Parathyroid adenoma (tissue), 2 donors: ENCODE results near the gene PRND.

Experiments used
- H2AFZ ChIP-seq: fragments of 300-600 bp; sonication (generic); one replicate; pipeline ENCODE4 v1.7.0; 2017; ENCODE audit warnings: antibody characterized with exemption, mild to moderate bottlenecking
- H3K27ac ChIP-seq: fragments of 300-600 bp; sonication (generic); one replicate; pipeline ENCODE4 v1.7.0; 2017
- H3K27me3 ChIP-seq: fragments of 300-600 bp; sonication (generic); one replicate; pipeline ENCODE4 v1.7.0; 2017; ENCODE audit warnings: low read length; ENCODE audit not compliant: control insufficient read depth, insufficient read depth
- H3K36me3 ChIP-seq: fragments of 300-600 bp; sonication (generic); one replicate; pipeline ENCODE4 v1.7.0; 2017; ENCODE audit warnings: low read length; ENCODE audit not compliant: control insufficient read depth, insufficient read depth
- H3K4me1 ChIP-seq: fragments of 300-600 bp; sonication (generic); one replicate; pipeline ENCODE4 v1.7.0; 2017; ENCODE audit warnings: control low read depth
- H3K4me2 ChIP-seq: fragments of 300-600 bp; sonication (generic); one replicate; pipeline ENCODE4 v1.7.0; 2017; ENCODE audit warnings: low read length
- H3K4me3 ChIP-seq: fragments of 300-600 bp; sonication (generic); one replicate; pipeline ENCODE4 v1.7.0; 2017; ENCODE audit warnings: low read depth, low read length
- H3K79me2 ChIP-seq: fragments of 300-600 bp; sonication (generic); one replicate; pipeline ENCODE4 v1.7.0; 2017; ENCODE audit warnings: control low read depth
- H3K9ac ChIP-seq: fragments of 300-600 bp; sonication (generic); one replicate; pipeline ENCODE4 v1.7.0; 2017; ENCODE audit warnings: mild to moderate bottlenecking
- H3K9me3 ChIP-seq: fragments of 300-600 bp; sonication (generic); one replicate; pipeline ENCODE4 v1.7.0; 2017; ENCODE audit warnings: low read length; ENCODE audit not compliant: control insufficient read depth
- CTCF ChIP-seq: fragments of 300-600 bp; sonication (generic); IDR thresholded peaks from one replicate; pipeline ENCODE4 v1.7.0; 2017; ENCODE audit warnings: antibody characterized with exemption, mild to moderate bottlenecking
- donor health status: primary hyperparathyroidism.

The PRND gene

GRCh38 chr20:4710106-4710475 is 11.6 kb upstream of the PRND start:
- Histone ChIP-seq H3K4me2 (no peak overlapping the region), H3K36me3 (no peaks in the 10 kb centered on the region), H2AFZ (no peak overlapping the region), H3K79me2 (no peaks in the 10 kb centered on the region), H3K27ac (no peak overlapping the region), H3K4me3 (no peak overlapping the region), H3K27me3 (no peaks in the 10 kb centered on the region), H3K4me1 (no peaks in the 10 kb centered on the region), H3K9me3 (no peaks in the 10 kb centered on the region), H3K9ac (no peak overlapping the region)
- TF ChIP-seq CTCF = no peak

GRCh38 chr20:4711511-4711910 is 10.2 kb upstream of the PRND start:
- Histone ChIP-seq H2AFZ (no peak overlapping the region), H3K4me1 (no peaks in the 10 kb centered on the region), H3K9ac (no peak overlapping the region), H3K4me2 (no peak overlapping the region), H3K27ac (no peak overlapping the region), H3K36me3 (no peaks in the 10 kb centered on the region), H3K4me3 (no peak overlapping the region), H3K27me3 (no peaks in the 10 kb centered on the region), H3K9me3 (no peaks in the 10 kb centered on the region), H3K79me2 (no peaks in the 10 kb centered on the region)
- no peak for TF ChIP-seq CTCF

GRCh38 chr20:4713401-4713800 is 8.3 kb upstream of the PRND start:
- Histone ChIP-seq H3K9me3 (no peaks in the 10 kb centered on the region), H3K9ac (no peak overlapping the region), H2AFZ (no peak overlapping the region), H3K27ac (no peak overlapping the region), H3K4me2 (no peak overlapping the region), H3K4me1 (no peaks in the 10 kb centered on the region), H3K79me2 (no peaks in the 10 kb centered on the region), H3K4me3 (no peak overlapping the region), H3K27me3 (no peaks in the 10 kb centered on the region), H3K36me3 (no peaks in the 10 kb centered on the region)
- no peak for TF ChIP-seq CTCF

GRCh38 chr20:4714818-4715217 is 6.9 kb upstream of the PRND start:
- TF ChIP-seq CTCF = no peak
- Histone ChIP-seq H3K4me2 (no peak overlapping the region), H3K4me3 (no peak overlapping the region), H3K9me3 (no peaks in the 10 kb centered on the region), H3K79me2 (no peaks in the 10 kb centered on the region), H3K9ac (no peak overlapping the region), H3K27ac (no peak overlapping the region), H3K27me3 (no peaks in the 10 kb centered on the region), H2AFZ (no peak overlapping the region), H3K4me1 (no peaks in the 10 kb centered on the region), H3K36me3 (no peaks in the 10 kb centered on the region)

- no peak overlapping the region for H2AFZ ChIP-seq
- no peaks in the 10 kb centered on the region for H3K4me1 ChIP-seq
- H3K9ac ChIP-seq = no peak overlapping the region
- H3K4me3 ChIP-seq = no peak overlapping the region
- no peaks in the 10 kb centered on the region for H3K9me3 ChIP-seq
- no peaks in the 10 kb centered on the region for H3K36me3 ChIP-seq
- no peak for TF ChIP-seq CTCF
- no peak overlapping the region for H3K4me2 ChIP-seq
- no peaks in the 10 kb centered on the region for H3K79me2 ChIP-seq
- no peak overlapping the region for H3K27ac ChIP-seq
- H3K27me3 ChIP-seq = no peaks in the 10 kb centered on the region
Measured at GRCh38 chr20:4717816-4718570, 3.7 kb upstream of the PRND start.
